Activated CD8-positive, alpha-beta memory T cell treated with anti-CD3 and anti-CD28 coated beads for 4 hours (primary cell): ENCODE measurements around the gene TLR5.

Experiments
- DNase-seq, 2 donors: peaks; one replicate each; pipeline ENCODE4 v3.0.0-alpha.2; 2020; ENCODE audit warnings: low read depth in 2 of 2

The TLR5 gene

DNA sequence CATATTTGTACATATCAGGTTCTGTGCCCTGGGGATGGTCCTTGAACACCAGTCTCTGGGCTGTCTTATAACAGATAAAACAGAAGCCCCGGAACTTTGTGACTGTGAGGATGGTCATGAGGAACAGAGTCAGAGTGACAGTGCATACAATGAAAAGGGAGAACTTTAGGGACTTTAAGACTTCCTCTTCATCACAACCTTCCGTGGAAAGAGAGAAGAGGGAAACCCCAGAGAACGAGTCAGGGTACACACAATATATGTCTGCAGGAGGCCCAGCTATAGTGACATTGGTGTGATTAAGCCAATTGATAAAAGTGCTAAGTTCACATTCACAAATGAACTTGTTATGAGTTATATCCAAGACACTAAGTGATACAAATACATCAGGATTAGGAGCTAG lies 32.1 kb downstream of the TLR5 start:
- no peak for DNase-seq

DNA sequence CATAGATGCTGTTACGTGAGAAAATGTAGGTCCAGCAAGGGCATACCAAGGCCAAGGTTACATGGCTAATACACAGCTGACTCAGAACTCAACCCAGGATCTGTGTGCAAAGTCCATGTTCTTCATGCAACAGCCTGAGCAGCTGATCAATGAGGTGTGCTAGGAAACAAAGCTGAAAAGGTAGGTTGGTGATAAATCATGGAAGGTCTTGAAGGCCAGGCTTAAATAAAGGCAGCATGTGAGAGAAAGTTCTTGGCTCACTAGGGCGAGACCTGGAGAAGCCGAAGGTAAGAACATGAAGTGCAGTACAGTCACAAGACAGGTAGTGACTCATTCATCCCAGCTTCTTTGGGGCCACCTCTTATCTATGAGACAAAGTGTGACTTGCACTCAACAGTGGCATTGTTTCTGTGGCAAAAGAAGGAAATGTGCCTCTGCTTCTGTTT lies 33.4 kb downstream of the TLR5 start:
- no peak for DNase-seq

DNA sequence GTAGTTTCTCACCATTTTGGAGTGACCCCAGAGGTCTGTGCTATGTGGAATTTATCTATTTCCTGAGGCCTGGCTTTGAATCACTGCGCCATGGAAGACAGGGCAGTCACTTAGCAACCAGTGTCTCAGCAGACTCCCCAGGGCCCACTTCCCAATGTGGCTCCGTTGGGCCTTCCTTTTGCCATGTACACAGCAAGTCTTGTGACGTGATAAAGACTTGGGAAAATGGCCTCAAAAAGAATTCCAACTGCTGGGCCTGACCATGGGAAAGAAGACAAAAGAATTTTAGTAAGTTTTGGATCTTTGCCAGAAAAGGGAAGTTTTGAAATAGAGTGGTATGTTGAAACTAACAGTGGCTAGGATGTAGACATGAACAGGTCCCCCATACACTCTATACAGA lies 36.2 kb downstream of the TLR5 start:
- no peak for DNase-seq

GRCh38 chr1:223105568-223105967 lies 37.5 kb downstream of the TLR5 start:
- no peak for DNase-seq

DNA sequence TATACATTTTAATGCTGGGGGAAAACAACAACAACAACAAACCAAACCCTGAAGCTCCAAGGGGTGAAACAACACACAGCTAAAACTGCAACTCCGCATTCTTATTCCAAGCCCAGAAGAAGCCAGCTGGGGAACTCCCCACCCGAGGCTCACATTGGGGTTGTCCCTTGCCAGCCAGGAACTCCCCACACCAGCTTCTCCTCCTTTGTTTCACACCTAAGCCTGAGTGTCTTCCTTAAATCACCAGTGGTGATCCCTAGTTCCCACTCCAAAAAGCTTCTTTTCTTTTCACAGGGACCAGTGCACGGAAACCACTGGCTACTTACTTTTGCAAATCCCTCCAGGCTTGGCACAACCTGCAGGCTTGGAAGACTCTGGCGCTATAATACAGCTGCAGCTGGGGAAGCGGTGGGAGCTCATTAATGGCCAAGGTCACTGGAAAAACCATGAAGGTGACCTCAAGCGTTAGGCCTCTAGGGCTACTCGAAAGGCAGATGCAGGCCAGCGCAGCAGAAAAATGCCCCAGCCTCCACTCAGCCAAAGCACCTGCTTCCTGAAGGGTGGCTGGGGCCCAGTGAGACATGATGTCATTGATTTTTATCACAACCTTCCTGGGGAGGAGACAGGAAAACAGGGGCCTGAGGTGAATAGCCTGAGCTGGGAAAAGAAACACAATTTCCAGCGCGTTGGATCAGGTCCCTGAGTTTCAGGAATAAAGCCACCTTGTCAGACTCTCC lies 40.1 kb downstream of the TLR5 start:
- no peak for DNase-seq

GRCh38 chr1:223097713-223098112 lies 45.3 kb downstream of the TLR5 start:
- no peak for DNase-seq

GRCh38 chr1:223095870-223096269 lies 47.2 kb downstream of the TLR5 start:
- DNase-seq: no peak

DNA sequence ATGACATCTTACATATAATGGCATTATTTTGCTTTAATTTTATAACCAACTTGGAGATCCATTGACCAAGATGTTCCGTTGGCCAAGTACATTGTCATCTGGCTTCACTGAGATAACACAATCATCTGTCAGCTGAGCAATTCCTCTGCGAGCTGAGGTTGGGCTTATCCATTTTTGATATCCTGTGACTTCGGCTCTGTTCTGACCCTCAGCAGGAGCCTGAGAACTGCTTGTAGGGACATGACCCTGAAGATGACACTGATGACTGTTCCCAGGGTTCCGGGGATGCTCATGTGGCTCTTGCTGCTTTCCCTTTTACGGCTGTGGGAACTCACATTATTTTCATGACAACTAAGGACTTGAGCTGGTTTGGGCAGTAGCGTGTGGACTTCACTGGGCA lies 51.2 kb downstream of the TLR5 start:
- DNase-seq: no peak

- no peak for DNase-seq
Measured at GRCh38 chr1:223089250-223089649, 53.8 kb downstream of the TLR5 start.

DNA sequence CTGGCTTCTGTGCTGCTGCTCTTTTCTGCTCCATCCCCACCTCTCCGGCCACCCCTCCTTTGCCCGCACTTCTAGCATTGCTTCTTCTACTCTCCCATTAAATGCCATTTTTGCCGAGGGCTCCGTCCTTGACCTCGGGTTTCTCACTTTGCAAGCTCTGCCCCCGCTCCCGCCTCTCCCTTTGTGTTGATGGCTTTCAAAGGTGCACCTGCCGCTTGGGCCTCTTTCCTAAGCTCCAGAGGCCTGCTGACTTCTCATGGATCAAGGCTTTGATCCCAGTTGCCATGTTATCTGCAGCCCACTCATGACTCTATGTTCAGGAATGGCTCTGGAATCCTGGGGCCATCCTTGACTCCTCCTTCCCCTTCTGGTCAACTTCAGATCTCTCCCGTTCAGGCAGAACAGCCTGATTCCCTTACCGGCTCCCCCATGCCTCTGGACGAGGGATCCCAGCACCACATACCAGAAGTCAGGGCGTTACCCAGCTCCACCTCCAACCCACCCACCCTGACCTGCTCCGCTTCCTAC lies 54.3 kb downstream of the TLR5 start:
- no peak for DNase-seq

- DNase-seq: no peak
Measured at GRCh38 chr1:223087291-223088255, 55.5 kb downstream of the TLR5 start.

- no peak for DNase-seq
Measured at GRCh38 chr1:223084464-223084866, 58.6 kb downstream of the TLR5 start.

DNA sequence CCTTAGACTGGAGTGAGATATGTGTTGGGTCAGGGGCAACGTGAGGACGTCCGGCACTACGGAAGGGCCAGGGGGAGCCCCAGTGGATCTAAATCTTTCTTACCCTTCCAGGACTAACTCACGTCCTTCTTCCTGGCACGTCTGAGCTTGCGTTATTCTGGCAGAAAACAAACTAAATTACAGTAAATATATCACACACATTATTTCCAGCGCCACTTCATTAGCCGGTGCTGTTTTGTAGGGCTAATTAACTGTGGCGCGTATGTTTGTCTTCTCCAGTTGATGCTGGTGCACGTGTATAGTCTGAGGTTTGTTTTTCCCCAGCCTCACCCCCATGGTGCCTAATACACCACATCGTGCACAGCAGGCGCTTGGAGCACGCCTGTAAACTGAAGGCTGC lies 59.2 kb downstream of the TLR5 start:
- DNase-seq: no peak

DNA sequence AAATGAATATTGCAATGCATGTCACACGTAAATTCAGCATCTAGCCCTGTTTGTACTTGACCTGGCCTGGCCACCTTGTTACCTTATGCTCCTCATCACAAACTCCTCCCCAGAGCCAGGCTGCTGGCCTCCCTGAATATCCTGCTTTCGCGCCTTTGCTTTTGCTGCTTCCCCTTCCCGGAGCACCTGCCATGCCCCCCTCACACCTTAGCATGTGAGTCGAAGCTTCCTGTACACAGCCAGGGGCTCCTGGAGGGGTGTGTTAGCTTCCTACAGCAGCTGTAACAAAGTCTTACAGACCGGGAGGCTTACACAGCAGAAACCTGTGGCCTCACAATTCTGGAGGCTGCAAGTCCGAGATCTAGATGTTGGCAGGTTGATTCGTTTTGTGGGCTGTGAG lies 60.1 kb downstream of the TLR5 start:
- no peak for DNase-seq

- DNase-seq: peak; percentile 33
Measured at GRCh38 chr1:223081181-223081994, 61.7 kb downstream of the TLR5 start.

DNA sequence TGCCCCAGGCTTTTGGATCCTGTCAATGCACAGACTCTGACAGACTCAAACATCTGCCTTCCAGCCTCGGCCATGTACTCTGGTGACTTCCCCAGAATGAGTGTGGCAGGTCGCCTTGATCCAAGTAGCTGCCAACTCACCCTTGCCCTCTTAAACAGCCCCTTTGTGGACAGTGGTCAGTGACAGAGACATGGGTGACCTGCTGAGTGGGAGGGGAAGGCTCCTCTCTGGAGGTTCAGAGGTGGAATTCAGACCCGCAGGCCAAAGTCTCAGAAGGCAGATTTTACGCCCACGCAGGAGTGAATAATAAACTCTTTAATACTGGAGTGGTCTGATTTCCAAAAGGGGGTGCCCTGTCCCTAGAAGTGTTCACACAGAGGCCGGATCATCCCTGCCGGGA lies 63.5 kb downstream of the TLR5 start:
- no peak for DNase-seq

DNA sequence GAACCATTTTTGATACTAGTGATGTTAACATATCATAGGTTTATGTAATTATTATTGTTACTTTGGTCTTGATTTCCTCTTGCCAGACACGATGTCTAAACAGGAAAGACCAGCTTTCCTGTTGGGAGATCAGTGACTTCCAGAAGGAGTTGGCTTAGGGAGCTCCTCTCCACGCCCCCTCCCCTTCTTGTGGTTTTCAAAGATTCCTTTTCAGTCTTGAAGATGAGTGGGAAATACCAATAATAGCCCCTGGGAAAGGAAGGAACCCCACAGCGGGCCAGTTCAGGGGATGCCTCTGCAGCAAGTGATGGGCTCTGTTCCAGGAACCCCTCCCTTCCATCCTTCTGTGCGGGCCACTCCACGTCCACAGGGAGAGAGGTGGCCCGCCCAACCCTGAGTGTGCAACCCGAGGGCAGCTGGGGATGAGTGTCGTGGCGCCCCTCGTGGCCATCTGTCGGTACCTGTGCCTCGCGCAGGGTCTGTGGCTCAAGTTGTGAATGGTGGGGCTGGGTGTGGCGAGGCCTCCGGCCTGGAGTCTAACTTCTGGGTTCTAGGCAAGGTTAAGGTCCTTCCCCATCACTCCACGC lies 65.7 kb downstream of the TLR5 start:
- DNase-seq: no peak

- DNase-seq: no peak
Measured at GRCh38 chr1:223076362-223076761, 66.7 kb downstream of the TLR5 start.

DNA sequence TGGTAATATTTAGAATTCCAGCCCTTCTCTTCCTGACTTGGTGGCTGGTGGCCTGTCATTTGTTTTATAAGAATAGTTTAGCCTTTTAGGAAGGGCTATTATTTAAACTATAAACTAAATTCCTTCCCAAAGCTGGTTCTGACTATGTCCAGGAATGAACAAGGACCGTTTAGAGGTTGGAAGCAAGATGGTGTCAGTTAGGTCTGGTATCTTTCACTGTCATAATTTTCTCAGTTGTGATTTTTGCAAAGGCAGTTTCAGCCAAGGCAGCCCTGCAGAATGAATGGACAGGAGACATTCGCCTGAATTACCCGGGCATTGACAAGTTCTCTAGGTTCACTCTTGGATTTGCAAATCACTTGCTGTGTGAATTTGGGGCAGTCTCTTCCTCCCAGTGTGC lies 67.2 kb downstream of the TLR5 start:
- DNase-seq: no peak

GRCh38 chr1:223074445-223075300 lies 68.4 kb downstream of the TLR5 start:
- DNase-seq: no peak
